ENCODE measurements around the gene CCDC142.

The CCDC142 gene

DNA sequence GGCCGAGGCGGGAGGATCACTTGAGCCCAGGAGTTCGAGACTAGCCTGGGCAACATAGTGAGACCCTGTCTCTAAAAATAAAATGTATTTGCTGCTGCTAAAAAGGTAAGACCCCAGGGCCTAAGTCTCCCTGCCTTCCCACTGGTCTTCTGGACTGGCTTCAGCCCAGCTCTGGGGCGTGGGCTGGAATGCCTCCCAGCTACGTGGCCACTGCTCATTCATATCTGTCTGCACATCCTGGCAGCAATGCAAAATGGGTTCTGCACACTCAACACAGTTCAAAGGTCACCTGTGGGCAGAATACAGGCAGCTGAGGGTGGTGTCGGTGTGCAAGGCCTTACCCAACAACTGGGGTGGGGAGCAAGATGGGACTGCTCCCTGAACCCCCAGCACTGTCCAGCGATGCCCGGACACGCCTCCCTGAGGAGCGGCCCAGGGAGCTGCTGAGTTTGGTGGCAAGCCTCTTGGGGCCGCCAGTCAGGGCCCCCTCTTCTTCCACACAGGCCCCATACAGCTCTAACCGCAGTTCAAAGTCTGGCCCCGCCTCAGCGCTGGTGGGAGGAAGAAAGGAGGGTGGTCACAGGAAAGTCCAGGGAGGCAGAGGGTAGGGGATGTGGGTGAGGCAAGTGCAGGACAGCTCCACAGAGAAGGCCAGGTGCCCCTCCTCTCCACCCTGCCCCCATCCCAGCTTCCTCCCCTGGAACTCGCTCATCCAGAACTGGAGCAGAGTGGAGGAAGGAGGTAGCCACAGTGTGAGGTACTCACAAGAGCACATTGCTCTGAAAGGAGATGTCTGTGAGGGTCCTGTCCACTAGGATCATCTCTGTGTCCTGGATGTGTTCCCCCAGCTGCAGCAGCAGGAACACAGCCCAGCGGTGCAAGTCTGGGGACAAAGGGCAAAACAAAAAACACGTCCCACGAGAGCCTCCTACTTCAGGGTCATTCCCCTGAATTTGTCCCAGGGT, 53.0 kb downstream of the CCDC142 start:
- no peak; the same call in 2 of the 3 replicates for ATAC-seq
- TF ChIP-seq, protein P1, sequence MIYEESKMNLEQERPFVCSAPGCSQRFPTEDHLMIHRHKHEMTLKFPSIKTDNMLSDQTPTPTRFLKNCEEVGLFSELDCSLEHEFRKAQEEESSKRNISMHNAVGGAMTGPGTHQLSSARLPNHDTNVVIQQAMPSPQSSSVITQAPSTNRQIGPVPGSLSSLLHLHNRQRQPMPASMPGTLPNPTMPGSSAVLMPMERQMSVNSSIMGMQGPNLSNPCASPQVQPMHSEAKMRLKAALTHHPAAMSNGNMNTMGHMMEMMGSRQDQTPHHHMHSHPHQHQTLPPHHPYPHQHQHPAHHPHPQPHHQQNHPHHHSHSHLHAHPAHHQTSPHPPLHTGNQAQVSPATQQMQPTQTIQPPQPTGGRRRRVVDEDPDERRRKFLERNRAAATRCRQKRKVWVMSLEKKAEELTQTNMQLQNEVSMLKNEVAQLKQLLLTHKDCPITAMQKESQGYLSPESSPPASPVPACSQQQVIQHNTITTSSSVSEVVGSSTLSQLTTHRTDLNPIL (CRISPR knock-in tag; IDR thresholded peaks at IDR 0.05; ENCODE audit: low read depth) = no peak
- TF ChIP-seq TOX (CRISPR knock-in tag; IDR thresholded peaks at IDR 0.05; ENCODE audit: borderline replicate concordance) = no peak
- no peak for TF ChIP-seq TCF4 (CRISPR knock-in tag; IDR thresholded peaks at IDR 0.05; ENCODE audit: borderline replicate concordance)
- TF ChIP-seq SNAI2 (CRISPR knock-in tag; IDR thresholded peaks at IDR 0.05) = no peak
- TF ChIP-seq POU6F1 (CRISPR knock-in tag; IDR thresholded peaks at IDR 0.05; ENCODE audit: borderline replicate concordance, low read depth) = no peak
- no peak for TF ChIP-seq ZNF565 (CRISPR knock-in tag; conservative IDR thresholded peaks at IDR 0.05; ENCODE audit: low read depth)
- TF ChIP-seq, protein P2, sequence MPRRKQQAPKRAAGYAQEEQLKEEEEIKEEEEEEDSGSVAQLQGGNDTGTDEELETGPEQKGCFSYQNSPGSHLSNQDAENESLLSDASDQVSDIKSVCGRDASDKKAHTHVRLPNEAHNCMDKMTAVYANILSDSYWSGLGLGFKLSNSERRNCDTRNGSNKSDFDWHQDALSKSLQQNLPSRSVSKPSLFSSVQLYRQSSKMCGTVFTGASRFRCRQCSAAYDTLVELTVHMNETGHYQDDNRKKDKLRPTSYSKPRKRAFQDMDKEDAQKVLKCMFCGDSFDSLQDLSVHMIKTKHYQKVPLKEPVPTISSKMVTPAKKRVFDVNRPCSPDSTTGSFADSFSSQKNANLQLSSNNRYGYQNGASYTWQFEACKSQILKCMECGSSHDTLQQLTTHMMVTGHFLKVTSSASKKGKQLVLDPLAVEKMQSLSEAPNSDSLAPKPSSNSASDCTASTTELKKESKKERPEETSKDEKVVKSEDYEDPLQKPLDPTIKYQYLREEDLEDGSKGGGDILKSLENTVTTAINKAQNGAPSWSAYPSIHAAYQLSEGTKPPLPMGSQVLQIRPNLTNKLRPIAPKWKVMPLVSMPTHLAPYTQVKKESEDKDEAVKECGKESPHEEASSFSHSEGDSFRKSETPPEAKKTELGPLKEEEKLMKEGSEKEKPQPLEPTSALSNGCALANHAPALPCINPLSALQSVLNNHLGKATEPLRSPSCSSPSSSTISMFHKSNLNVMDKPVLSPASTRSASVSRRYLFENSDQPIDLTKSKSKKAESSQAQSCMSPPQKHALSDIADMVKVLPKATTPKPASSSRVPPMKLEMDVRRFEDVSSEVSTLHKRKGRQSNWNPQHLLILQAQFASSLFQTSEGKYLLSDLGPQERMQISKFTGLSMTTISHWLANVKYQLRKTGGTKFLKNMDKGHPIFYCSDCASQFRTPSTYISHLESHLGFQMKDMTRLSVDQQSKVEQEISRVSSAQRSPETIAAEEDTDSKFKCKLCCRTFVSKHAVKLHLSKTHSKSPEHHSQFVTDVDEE (CRISPR knock-in tag; IDR thresholded peaks at IDR 0.05) = no peak

- no peak for ATAC-seq
Observed at GRCh38 chr2:74428675-74429074, 54.1 kb downstream of the CCDC142 start.

GRCh38 chr2:74427551-74427950, 55.2 kb downstream of the CCDC142 start:
- no peak for TF ChIP-seq SNAI2 (CRISPR knock-in tag; IDR thresholded peaks at IDR 0.05)
- no peak for TF ChIP-seq ZNF565 (CRISPR knock-in tag; conservative IDR thresholded peaks at IDR 0.05; ENCODE audit: low read depth)
- TF ChIP-seq PPARA (CRISPR knock-in tag; IDR thresholded peaks at IDR 0.05; ENCODE audit: borderline replicate concordance) = no peak
- TF ChIP-seq ZFP30 (CRISPR knock-in tag; IDR thresholded peaks at IDR 0.05) = no peak
- TF ChIP-seq OSR1 (CRISPR knock-in tag; IDR thresholded peaks at IDR 0.05) = no peak
- no peak for TF ChIP-seq ZNF70 (CRISPR knock-in tag; IDR thresholded peaks at IDR 0.05)
- 0 out of 3 replicates have a peak, but pooled peaks have one; percentile 7 for ATAC-seq

More at GRCh38 chr2:74428675-74429074, 54.1 kb downstream of the CCDC142 start:
- TF ChIP-seq POU6F1 (CRISPR knock-in tag; IDR thresholded peaks at IDR 0.05; ENCODE audit: borderline replicate concordance, low read depth) (no peak), TCF4 (CRISPR knock-in tag; IDR thresholded peaks at IDR 0.05; ENCODE audit: borderline replicate concordance) (no peak), TOX (CRISPR knock-in tag; IDR thresholded peaks at IDR 0.05; ENCODE audit: borderline replicate concordance) (no peak)
- TF ChIP-seq, protein P2 (CRISPR knock-in tag; IDR thresholded peaks at IDR 0.05) = no peak

- no peak for TF ChIP-seq TCF4 (CRISPR knock-in tag; IDR thresholded peaks at IDR 0.05; ENCODE audit: borderline replicate concordance)
- ATAC-seq = no peak
Observed at GRCh38 chr2:74426181-74426758, 56.5 kb downstream of the CCDC142 start.
